ENCODE results near the gene TP73. TPM values are rescaled to one million over a fixed set of nuclear protein-coding genes. Genes with fewer than 3 reads are reported as not detected.

Gene TP73
- total RNA-seq, 1 experiment from 2014 or later: 0.54 TPM

GRCh38 chr1:3680488-3681230, 28.3 kb downstream of the TP73 start:
- no peak for DNase-seq
- intact Hi-C loops (cut with micrococcal nuclease; ENCODE audit: unreplicated experiment): no loop called here
- Mint-ChIP-seq H3K27me3 (ENCODE audit: unreplicated experiment) (peaks cover 18% of the 10 kb centered on the region), H3K27ac (ENCODE audit: unreplicated experiment) (no peak overlapping the region), H3K4me3 (ENCODE audit: low read depth, unreplicated experiment) (no peak overlapping the region), H3K36me3 (ENCODE audit: insufficient read depth, unreplicated experiment) (no peaks in the 10 kb centered on the region), H3K4me1 (ENCODE audit: low read depth, unreplicated experiment) (peaks cover 10% of the 10 kb centered on the region), H3K9me3 (ENCODE audit: low read depth, unreplicated experiment) (peaks cover 7% of the 10 kb centered on the region)
- CTCF ChIA-PET: no interaction called here
- no TSS peak for BruUV-seq (replicated peaks)
- TF ChIP-seq, protein P1, sequence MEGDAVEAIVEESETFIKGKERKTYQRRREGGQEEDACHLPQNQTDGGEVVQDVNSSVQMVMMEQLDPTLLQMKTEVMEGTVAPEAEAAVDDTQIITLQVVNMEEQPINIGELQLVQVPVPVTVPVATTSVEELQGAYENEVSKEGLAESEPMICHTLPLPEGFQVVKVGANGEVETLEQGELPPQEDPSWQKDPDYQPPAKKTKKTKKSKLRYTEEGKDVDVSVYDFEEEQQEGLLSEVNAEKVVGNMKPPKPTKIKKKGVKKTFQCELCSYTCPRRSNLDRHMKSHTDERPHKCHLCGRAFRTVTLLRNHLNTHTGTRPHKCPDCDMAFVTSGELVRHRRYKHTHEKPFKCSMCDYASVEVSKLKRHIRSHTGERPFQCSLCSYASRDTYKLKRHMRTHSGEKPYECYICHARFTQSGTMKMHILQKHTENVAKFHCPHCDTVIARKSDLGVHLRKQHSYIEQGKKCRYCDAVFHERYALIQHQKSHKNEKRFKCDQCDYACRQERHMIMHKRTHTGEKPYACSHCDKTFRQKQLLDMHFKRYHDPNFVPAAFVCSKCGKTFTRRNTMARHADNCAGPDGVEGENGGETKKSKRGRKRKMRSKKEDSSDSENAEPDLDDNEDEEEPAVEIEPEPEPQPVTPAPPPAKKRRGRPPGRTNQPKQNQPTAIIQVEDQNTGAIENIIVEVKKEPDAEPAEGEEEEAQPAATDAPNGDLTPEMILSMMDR (IDR thresholded peaks at IDR 0.05; ENCODE audit: unreplicated experiment): no peak

DNA sequence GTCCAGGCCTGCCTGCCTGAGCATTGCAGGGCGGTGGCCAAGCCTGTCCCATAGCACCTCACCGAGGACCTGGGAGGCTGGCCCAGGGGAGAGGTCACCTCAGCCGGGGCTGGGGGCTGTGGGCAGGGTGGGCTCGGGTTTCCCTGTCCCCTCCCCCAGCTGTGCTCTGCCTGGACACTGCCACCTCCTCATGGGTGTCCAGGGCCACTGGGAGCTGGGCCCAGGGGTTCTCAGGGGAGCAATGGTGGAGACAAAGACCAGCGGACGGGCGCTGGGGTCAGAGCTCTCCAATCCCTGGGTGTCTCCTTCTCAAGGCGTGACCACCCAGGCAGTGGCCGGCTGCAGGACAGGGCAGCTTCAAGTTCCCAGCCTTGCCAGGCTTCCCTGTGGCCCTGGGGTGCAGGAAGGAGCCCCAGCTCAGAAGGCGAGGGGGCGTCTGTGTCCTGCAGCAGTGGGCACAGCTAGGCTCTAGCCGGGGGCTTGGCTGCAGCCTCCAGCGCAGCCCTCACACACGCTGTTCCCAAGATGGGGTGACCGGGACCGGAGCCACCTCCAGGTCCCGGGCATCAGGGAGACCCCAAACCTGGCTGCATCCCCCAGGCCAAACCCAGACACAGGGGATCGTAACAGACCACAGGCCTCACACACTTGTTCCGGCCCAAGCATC, 29.0 kb downstream of the TP73 start:
- intact Hi-C loops (cut with micrococcal nuclease; ENCODE audit: unreplicated experiment): no loop called here
- TF ChIP-seq, protein P1 (IDR thresholded peaks at IDR 0.05; ENCODE audit: unreplicated experiment): no peak
- H3K4me3 Mint-ChIP-seq (ENCODE audit: low read depth, unreplicated experiment): no peak overlapping the region
- no peak overlapping the region for H3K27ac Mint-ChIP-seq (ENCODE audit: unreplicated experiment)
- no peaks in the 10 kb centered on the region for H3K36me3 Mint-ChIP-seq (ENCODE audit: insufficient read depth, unreplicated experiment)
- BruUV-seq (replicated peaks): no TSS peak
- DNase-seq: no peak
- H3K9me3 Mint-ChIP-seq (ENCODE audit: low read depth, unreplicated experiment): peaks cover 7% of the 10 kb centered on the region
- H3K4me1 Mint-ChIP-seq (ENCODE audit: low read depth, unreplicated experiment): peaks cover 10% of the 10 kb centered on the region
- peaks cover 18% of the 10 kb centered on the region for H3K27me3 Mint-ChIP-seq (ENCODE audit: unreplicated experiment)
- CTCF ChIA-PET: no interaction called here

- BruUV-seq (replicated peaks): no TSS peak
- CTCF ChIA-PET: no interaction called here
- no peak overlapping the region for H3K4me3 Mint-ChIP-seq (ENCODE audit: low read depth, unreplicated experiment)
- H3K9me3 Mint-ChIP-seq (ENCODE audit: low read depth, unreplicated experiment): peaks cover 7% of the 10 kb centered on the region
- no peak overlapping the region for H3K27ac Mint-ChIP-seq (ENCODE audit: unreplicated experiment)
- peaks cover 10% of the 10 kb centered on the region for H3K4me1 Mint-ChIP-seq (ENCODE audit: low read depth, unreplicated experiment)
- TF ChIP-seq, protein P1 (IDR thresholded peaks at IDR 0.05; ENCODE audit: unreplicated experiment): no peak
- no peaks in the 10 kb centered on the region for H3K36me3 Mint-ChIP-seq (ENCODE audit: insufficient read depth, unreplicated experiment)
- H3K27me3 Mint-ChIP-seq (ENCODE audit: unreplicated experiment): peaks cover 18% of the 10 kb centered on the region
- intact Hi-C loops (cut with micrococcal nuclease; ENCODE audit: unreplicated experiment): no loop called here
- no peak for DNase-seq
Measured at GRCh38 chr1:3681898-3682806, 29.8 kb downstream of the TP73 start.

DNA sequence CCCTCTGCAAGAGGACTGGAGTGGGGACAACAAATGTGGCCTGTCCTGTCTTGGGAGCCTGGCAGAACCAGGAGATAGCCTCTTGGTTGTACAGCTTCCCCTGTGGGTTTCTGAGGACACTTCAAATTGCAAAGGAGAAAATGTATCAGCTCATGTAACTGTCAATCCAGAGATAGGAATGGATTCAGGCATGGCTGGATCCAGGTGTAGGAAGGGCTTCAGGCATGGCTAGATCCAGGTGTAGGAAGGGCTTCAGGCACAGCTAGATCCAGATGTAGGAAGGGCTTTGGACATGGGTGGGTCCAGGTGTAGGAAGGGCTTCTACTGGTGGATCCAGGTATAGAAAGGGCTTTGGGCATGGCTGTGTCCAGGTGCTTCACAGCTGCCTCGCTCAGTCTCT, 30.9 kb downstream of the TP73 start:
- CTCF ChIA-PET: no interaction called here
- no peak for DNase-seq

More for the DNA sequence above, 30.9 kb downstream of the TP73 start:
- Mint-ChIP-seq H3K36me3 (ENCODE audit: insufficient read depth, unreplicated experiment) (no peaks in the 10 kb centered on the region), H3K4me1 (ENCODE audit: low read depth, unreplicated experiment) (peaks cover 10% of the 10 kb centered on the region), H3K4me3 (ENCODE audit: low read depth, unreplicated experiment) (no peak overlapping the region), H3K27me3 (ENCODE audit: unreplicated experiment) (peaks cover 18% of the 10 kb centered on the region), H3K27ac (ENCODE audit: unreplicated experiment) (no peak overlapping the region), H3K9me3 (ENCODE audit: low read depth, unreplicated experiment) (peaks cover 7% of the 10 kb centered on the region)
- TF ChIP-seq, protein P1 (IDR thresholded peaks at IDR 0.05; ENCODE audit: unreplicated experiment): no peak
- intact Hi-C loops (cut with micrococcal nuclease; ENCODE audit: unreplicated experiment): no loop called here
- no TSS peak for BruUV-seq (replicated peaks)
